Stromal cell of bone marrow (primary cell): ENCODE results near the gene PDE11A.

Experiments used
- DNase-seq: peaks from one replicate; pipeline ENCODE4 v3.0.0-alpha.2; 2012; ENCODE audit warnings: low read depth

PDE11A gene

DNA sequence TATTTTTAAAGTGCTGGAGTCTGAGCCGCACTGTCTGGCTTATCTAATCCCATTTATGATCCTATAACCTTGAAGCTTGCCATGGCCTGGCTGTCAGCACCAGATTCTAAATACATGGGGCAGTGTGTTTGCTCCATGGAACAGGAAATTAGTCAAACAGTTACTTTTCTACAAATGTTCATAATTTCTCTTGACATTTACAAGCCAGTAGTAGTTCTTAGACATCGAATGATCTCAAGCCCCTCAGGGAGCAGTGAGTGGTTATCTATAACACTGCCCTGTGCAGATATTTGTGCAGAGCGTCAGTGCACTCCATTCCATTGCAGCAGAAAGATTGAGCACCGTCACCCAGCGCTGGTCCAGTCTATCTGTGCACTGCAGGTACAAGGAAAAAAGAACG lies 474.8 kb downstream of the PDE11A start:
- no peak for DNase-seq

DNA sequence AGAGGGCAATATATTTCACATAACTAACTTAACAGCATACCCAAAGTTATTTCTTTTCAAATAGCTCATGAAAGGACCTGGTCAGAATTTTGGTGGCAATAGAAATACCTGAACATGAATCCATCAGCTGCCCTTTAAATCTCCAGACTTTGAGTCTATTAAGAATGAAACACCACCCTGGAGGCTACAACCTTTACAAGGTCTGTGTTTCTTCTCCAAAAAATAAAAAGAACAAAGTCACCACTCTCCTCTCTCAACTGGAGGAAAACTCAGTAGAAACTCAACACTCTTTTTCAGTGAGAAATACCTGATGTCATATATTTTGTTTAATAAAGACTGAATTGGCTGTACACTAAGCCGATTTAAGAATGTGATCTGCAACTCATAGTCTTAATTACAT lies 475.7 kb downstream of the PDE11A start:
- no peak for DNase-seq

- DNase-seq, result no peak
Observed at GRCh38 chr2:177595126-177595845, 477.3 kb downstream of the PDE11A start.

GRCh38 chr2:177593402-177593801 lies 479.2 kb downstream of the PDE11A start:
- DNase-seq, result no peak

DNA sequence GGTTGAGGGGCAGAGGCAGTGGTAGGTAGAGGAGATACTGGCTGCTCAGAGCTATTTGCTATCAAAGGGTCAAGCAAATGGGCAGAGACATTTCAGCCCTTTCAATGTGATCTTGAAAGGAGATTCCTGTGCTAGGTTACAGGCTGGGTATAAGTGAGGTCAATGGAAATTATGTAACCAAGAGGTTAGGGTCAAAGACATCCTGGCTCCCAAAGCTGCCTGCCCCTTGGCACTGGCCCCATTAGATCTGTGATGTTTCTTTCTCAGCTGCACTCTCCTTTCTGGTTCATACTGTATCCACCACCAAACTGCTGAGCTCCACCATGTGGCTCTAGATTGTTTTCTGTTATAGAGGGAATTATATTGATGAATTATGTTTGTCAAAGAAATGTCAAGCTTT lies 479.6 kb downstream of the PDE11A start:
- no peak for DNase-seq

DNA sequence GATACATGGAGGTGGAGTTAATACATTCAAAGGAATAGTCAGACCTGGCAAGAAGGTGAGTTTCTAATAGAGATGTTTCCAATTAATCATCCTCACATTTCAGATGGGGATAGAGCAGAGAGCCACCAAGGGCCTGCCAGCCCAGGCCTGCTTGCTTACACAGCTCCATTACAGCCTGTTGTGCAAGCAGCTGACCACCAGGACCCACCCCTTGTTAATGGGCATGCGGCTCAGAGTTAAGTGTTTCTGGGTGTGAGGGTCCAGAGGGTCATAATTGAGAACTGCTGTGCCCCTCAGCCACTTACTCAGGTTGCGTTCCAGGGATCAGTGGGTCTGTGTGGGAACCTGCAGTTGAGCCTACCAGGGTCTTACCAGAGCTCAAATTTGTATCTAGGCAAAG lies 480.2 kb downstream of the PDE11A start:
- DNase-seq, result no peak

GRCh38 chr2:177589186-177589585 lies 483.4 kb downstream of the PDE11A start:
- no peak for DNase-seq

DNA sequence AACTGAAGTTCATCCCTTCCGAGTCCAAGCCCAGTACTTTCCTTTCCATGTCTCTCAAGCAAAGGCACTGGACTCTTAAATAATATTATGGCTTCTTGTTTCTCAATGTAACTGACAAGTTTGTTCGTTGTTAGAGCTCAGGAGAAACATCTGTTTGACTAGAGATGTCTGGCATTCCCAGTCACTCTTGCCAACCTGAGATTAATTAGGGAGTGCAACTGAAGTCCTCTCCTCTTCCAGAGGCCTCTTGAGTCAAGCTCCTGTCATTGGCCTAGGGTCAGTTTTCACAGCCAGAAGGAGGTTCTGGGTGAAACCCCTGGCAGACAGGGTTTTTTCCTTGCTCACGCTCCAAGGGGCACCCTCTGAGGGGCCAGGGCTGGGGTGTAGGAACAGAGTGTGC lies 483.9 kb downstream of the PDE11A start:
- DNase-seq, result no peak

GRCh38 chr2:177587371-177587770 lies 485.2 kb downstream of the PDE11A start:
- DNase-seq, result no peak

- DNase-seq, result no peak
Observed at GRCh38 chr2:177586154-177586553, 486.4 kb downstream of the PDE11A start.

- DNase-seq, result no peak
Observed at GRCh38 chr2:177585234-177585863, 487.2 kb downstream of the PDE11A start.

- no peak for DNase-seq
Observed at GRCh38 chr2:177584030-177584692, 488.4 kb downstream of the PDE11A start.

GRCh38 chr2:177582000-177582399 lies 490.6 kb downstream of the PDE11A start:
- DNase-seq, result no peak

- DNase-seq, result no peak
Observed at GRCh38 chr2:177579486-177580036, 493.0 kb downstream of the PDE11A start.

DNA sequence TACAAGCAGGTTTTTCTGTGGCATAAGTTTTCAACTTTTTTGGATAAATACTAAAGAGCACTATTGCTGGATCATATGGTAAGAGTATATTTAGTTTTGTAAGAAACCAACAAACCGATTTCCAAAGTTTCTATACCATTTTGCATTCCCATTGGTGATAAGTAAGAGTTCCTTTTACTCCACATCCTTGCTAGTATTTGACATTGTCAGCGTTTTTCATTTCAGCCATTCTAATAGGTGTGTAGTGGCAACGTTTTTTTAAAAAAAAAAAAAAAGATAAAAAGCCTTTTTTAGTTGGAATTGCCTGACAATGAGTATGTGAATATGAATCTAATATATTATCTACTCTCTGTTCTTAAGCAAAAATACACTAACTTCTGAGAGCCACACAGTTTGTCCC lies 494.1 kb downstream of the PDE11A start:
- DNase-seq, result no peak

GRCh38 chr2:177577075-177577474 lies 495.5 kb downstream of the PDE11A start:
- no peak for DNase-seq

DNA sequence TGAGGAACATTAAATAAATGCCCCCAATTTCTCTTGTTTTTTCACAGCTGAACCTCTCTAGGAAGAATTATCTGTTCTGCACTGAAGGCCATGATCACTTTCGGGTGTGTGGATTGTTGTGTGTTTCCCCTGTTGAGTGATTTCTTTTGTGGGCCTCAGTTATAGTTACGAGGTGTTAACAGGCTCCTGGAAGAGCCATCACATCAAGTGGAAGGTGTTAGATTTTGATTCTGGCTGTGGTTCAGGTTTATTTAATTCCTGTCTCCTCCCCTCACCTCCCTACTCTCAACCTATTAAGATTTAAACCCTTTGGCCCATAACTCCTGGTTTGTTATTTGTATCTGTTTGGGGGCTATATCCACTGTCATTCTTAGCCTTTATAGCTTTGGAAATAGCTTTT lies 497.2 kb downstream of the PDE11A start:
- no peak for DNase-seq

DNA sequence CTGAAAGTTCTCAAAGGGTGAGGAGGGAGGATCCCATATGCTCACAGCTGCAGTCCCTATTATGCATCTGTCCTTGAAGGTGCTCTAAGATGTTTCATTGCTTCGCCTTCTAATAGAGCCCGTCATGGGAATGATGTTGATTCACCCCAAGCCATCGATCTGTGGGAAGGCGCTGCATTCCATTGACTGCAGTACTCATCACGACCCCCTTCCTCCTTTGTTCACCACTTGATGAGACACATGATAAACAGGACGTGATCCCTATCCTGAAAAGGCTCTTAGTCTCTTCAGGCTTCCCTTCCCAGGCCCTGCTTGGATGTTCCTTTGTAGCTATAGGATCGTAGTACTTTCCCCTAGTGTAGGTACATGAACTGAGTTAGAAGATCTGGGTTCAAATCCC lies 498.2 kb downstream of the PDE11A start:
- no peak for DNase-seq
